Activated T-cell treated with anti-CD3 and anti-CD28 coated beads for 24 hours (primary cell): ENCODE data around the gene DSPP.
"Not testable (repeated sequence)": the region's sequence is repeated elsewhere in the genome, so short reads cannot be mapped to it uniquely, and the experiment has no call there.

Experiments
- DNase-seq: peaks from one replicate; pipeline ENCODE4 v3.0.0-alpha.2; 2020; ENCODE audit warnings: low read depth

Gene DSPP

GRCh38 chr4:87608229-87608628, at the start of gene DSPP:
Gene DSPP (plus strand): TSS chr4:87608529. CDS start chr4:87610909, 2,380 bp downstream.
- DNase-seq, result no peak

GRCh38 chr4:87559090-87559837, 49.1 kb upstream of the DSPP start:
- peak; percentile 7 for DNase-seq

- DNase-seq, result no peak
Measured at GRCh38 chr4:87560802-87561201, 47.5 kb upstream of the DSPP start.

GRCh38 chr4:87565746-87566145, 42.6 kb upstream of the DSPP start:
- DNase-seq, result no peak

- DNase-seq, result no peak
Measured at GRCh38 chr4:87566276-87566675, 42.1 kb upstream of the DSPP start.

GRCh38 chr4:87567191-87567590, 41.1 kb upstream of the DSPP start:
- no peak for DNase-seq

- no peak for DNase-seq
Measured at GRCh38 chr4:87570290-87570805, 38.0 kb upstream of the DSPP start.

- DNase-seq, result not testable (repeated sequence)
Measured at GRCh38 chr4:87574376-87574775, 34.0 kb upstream of the DSPP start.

GRCh38 chr4:87574996-87575395, 33.3 kb upstream of the DSPP start:
- no peak for DNase-seq

- no peak for DNase-seq
Measured at GRCh38 chr4:87575408-87575807, 32.9 kb upstream of the DSPP start.

GRCh38 chr4:87575983-87576382, 32.3 kb upstream of the DSPP start:
- DNase-seq, result no peak

GRCh38 chr4:87579478-87579877, 28.9 kb upstream of the DSPP start:
- DNase-seq, result no peak

- DNase-seq, result no peak
Measured at GRCh38 chr4:87580057-87580456, 28.3 kb upstream of the DSPP start.

GRCh38 chr4:87584222-87584908, 24.0 kb upstream of the DSPP start:
- no peak for DNase-seq

GRCh38 chr4:87589531-87589930, 18.8 kb upstream of the DSPP start:
- no peak for DNase-seq

- no peak for DNase-seq
Measured at GRCh38 chr4:87592124-87592523, 16.2 kb upstream of the DSPP start.

GRCh38 chr4:87601361-87601760, 7.0 kb upstream of the DSPP start:
- no peak for DNase-seq

- no peak for DNase-seq
Measured at GRCh38 chr4:87614292-87614890, 6.1 kb downstream of the DSPP start.

- no peak for DNase-seq
Measured at GRCh38 chr4:87616268-87616667, 7.9 kb downstream of the DSPP start.

GRCh38 chr4:87620086-87620485, 11.8 kb downstream of the DSPP start:
- DNase-seq, result no peak

GRCh38 chr4:87620491-87620890, 12.2 kb downstream of the DSPP start:
- DNase-seq, result no peak

GRCh38 chr4:87622303-87622702, 14.0 kb downstream of the DSPP start:
- no peak for DNase-seq

GRCh38 chr4:87624698-87625097, 16.4 kb downstream of the DSPP start:
- DNase-seq, result no peak
